ENCODE measurements around the gene ASGR1. TPM values are rescaled to one million over a fixed set of nuclear protein-coding genes. Genes with fewer than 3 reads are reported as not detected.

ASGR1 gene
- total RNA-seq, 1 experiment from 2014 or later, result 3.5 TPM

- Histone ChIP-seq H3K79me2 (ENCODE audit: low read depth) (no peaks in the 10 kb centered on the region), H3K4me3 (no peak overlapping the region), H4K20me1 (ENCODE audit: insufficient read depth) (no peaks in the 10 kb centered on the region), H3K9me3 (ENCODE audit: insufficient read depth, low read depth) (no peaks in the 10 kb centered on the region), H3K27me3 (ENCODE audit: insufficient read depth, low read depth) (no peaks in the 10 kb centered on the region), H3K9me2 (ENCODE audit: insufficient read depth) (no peaks in the 10 kb centered on the region), H3F3A (ENCODE audit: insufficient read depth, low read depth) (peaks cover 20% of the 10 kb centered on the region; the same call in 1 of the 2 replicates), H3K36me3 (ENCODE audit: low read depth) (no peaks in the 10 kb centered on the region), H3K27ac (no peak overlapping the region), H3K4me2 (peak overlapping the region; percentile 33; the same call in 1 of the 2 replicates), H3K4me1 (replicated peaks; ENCODE audit: insufficient read depth) (peaks cover 32% of the 10 kb centered on the region), H2AFZ (peak overlapping the region; percentile 66)
- CTCF ChIA-PET, result interaction anchor here (0.6 to 1.4 kb wide), 3 partner anchors 26 to 86 kb away, joined by 3 to 5 read pairs (median 5); no protein-coding TSS in a partner anchor
- no TSS peak for BruUV-seq (replicated peaks)
- POLR2A ChIA-PET (ENCODE audit: unreplicated experiment), result interaction anchor here (0.6 kb wide), 1 partner anchor 93 kb away, joined by 3 read pairs; no protein-coding TSS in a partner anchor
- intact Hi-C loops (cut with micrococcal nuclease; ENCODE audit: unreplicated experiment), result loop anchor here (5.0 kb wide), 1 partner anchor 38 kb away; the partner anchor contains the start of gene ASGR1
- no peak for DNase-seq
- TF ChIP-seq EZH2 (IDR thresholded peaks at IDR 0.05; ENCODE audit: low read depth) (no peak), CTCF (conservative IDR thresholded peaks at IDR 0.05) (no peak)
Measured at GRCh38 chr17:7138800-7139381, 40.3 kb downstream of the ASGR1 start.

- Histone ChIP-seq H3K36me3 (ENCODE audit: low read depth) (no peaks in the 10 kb centered on the region), H3K9me2 (ENCODE audit: insufficient read depth) (no peaks in the 10 kb centered on the region), H3K27me3 (ENCODE audit: insufficient read depth, low read depth) (no peaks in the 10 kb centered on the region), H3K27ac (no peak overlapping the region), H3K4me1 (replicated peaks; ENCODE audit: insufficient read depth) (peaks cover 26% of the 10 kb centered on the region), H3K79me2 (ENCODE audit: low read depth) (no peaks in the 10 kb centered on the region), H3K9me3 (ENCODE audit: insufficient read depth, low read depth) (no peaks in the 10 kb centered on the region), H3F3A (ENCODE audit: insufficient read depth, low read depth) (peaks cover 20% of the 10 kb centered on the region; the same call in 1 of the 2 replicates), H2AFZ (no peak overlapping the region), H3K4me3 (no peak overlapping the region), H4K20me1 (ENCODE audit: insufficient read depth) (no peaks in the 10 kb centered on the region), H3K4me2 (no peak overlapping the region)
- intact Hi-C loops (cut with micrococcal nuclease; ENCODE audit: unreplicated experiment), result loop anchor here (5.0 kb wide), 1 partner anchor 40 kb away; the partner anchor contains the start of gene ASGR1
- no peak for TF ChIP-seq EZH2 (IDR thresholded peaks at IDR 0.05; ENCODE audit: low read depth)
- TF ChIP-seq CTCF (conservative IDR thresholded peaks at IDR 0.05), result no peak
- no TSS peak for BruUV-seq (replicated peaks)
- CTCF ChIA-PET, result interaction anchor here (0.6 to 1.8 kb wide), 6 partner anchors 28 to 245 kb away, joined by 3 to 7 read pairs (median 4); no protein-coding TSS in a partner anchor
- POLR2A ChIA-PET (ENCODE audit: unreplicated experiment), result no interaction called here
- DNase-seq, result no peak
Measured at GRCh38 chr17:7137171-7137943, 41.8 kb downstream of the ASGR1 start.

GRCh38 chr17:7136266-7136877, 42.8 kb downstream of the ASGR1 start:
- ChIA-PET POLR2A (ENCODE audit: unreplicated experiment) (no interaction called here), CTCF (interaction anchor here (0.6 to 1.8 kb wide), 5 partner anchors 29 to 1668 kb away, joined by 3 to 7 read pairs (median 4); partner anchors contain the start of gene DHX33)
- peak overlapping the region; percentile 50 for H3K4me3 ChIP-seq
- peak overlapping the region; percentile 80 for H3K4me2 ChIP-seq
- no peaks in the 10 kb centered on the region for H3K36me3 ChIP-seq (ENCODE audit: low read depth)
- H3K27ac ChIP-seq, result no peak overlapping the region
- H3K79me2 ChIP-seq (ENCODE audit: low read depth), result no peaks in the 10 kb centered on the region
- H3K9me3 ChIP-seq (ENCODE audit: insufficient read depth, low read depth), result no peaks in the 10 kb centered on the region
- no peaks in the 10 kb centered on the region for H3K9me2 ChIP-seq (ENCODE audit: insufficient read depth)
- H3F3A ChIP-seq (ENCODE audit: insufficient read depth, low read depth), result peaks cover 12% of the 10 kb centered on the region; the same call in 1 of the 2 replicates
- peak overlapping the region; percentile 71 for H2AFZ ChIP-seq
- intact Hi-C loops (cut with micrococcal nuclease; ENCODE audit: unreplicated experiment), result loop anchor here (1.0 to 5.0 kb wide), 5 partner anchors 41 to 470 kb away; partner anchors contain the start of gene ASGR1
- H3K27me3 ChIP-seq (ENCODE audit: insufficient read depth, low read depth), result no peaks in the 10 kb centered on the region
- TF ChIP-seq CTCF (conservative IDR thresholded peaks at IDR 0.05) (peak; percentile 98), EZH2 (IDR thresholded peaks at IDR 0.05; ENCODE audit: low read depth) (no peak)
- peaks cover 16% of the 10 kb centered on the region for H3K4me1 ChIP-seq (replicated peaks; ENCODE audit: insufficient read depth)
- H4K20me1 ChIP-seq (ENCODE audit: insufficient read depth), result no peaks in the 10 kb centered on the region
- BruUV-seq (replicated peaks), result no TSS peak
- peak; percentile 42 to 70 for DNase-seq
